H1 (cell line): ENCODE data around the gene NEK3. TPM values are rescaled to one million over a fixed set of nuclear protein-coding genes. Genes with fewer than 3 reads are reported as not detected.

ENCODE experiments used
- GABPA ChIP-seq: IDR thresholded peaks from 2 replicates; pipeline ENCODE4 v1.6.1; 2011; ENCODE audit warnings: mild to moderate bottlenecking, low read length, moderate library complexity, borderline replicate concordance; ENCODE audit not compliant: insufficient read depth
- HDAC2 ChIP-seq, 2 experiments: fragments of 300-600 bp in 1 of 2; sonication (generic) in 1 of 2; IDR thresholded peaks; 2 replicates each; pipeline ENCODE4 v1.6.1; 2011 to 2012; ENCODE audit warnings: low read depth in 2 of 2, low read length in 2 of 2, mild to moderate bottlenecking in 2 of 2, moderate library complexity in 2 of 2, borderline replicate concordance in 1 of 2, inconsistent platforms in 1 of 2
- KDM4A ChIP-seq: IDR thresholded peaks from one replicate; pipeline ENCODE4 v1.7.1; 2012; ENCODE audit warnings: low read depth, mild to moderate bottlenecking, moderate library complexity, low read length, inconsistent platforms; ENCODE audit not compliant: severe bottlenecking
- MAFK ChIP-seq: IDR thresholded peaks from 2 replicates; pipeline ENCODE4 v1.6.1; 2012; ENCODE audit warnings: low read depth, mild to moderate bottlenecking, improper control_type of control experiment, low read length
- RFX5 ChIP-seq: IDR thresholded peaks from 2 replicates; pipeline ENCODE4 v1.6.1; 2011; ENCODE audit warnings: low read depth, low read length, improper control_type of control experiment, borderline replicate concordance
- polyA plus RNA-seq, 7 experiments: library from polyadenylated mRNA; depleted of rRNA in 3 of 7; stranded (reverse) in 5 of 7; unstranded in 2 of 7; fragments of >200 nt in 5 of 7; fragments of 200-250 nt in 2 of 7; gene quantifications; 1 replicate in 5 of 7; 2 replicates in 1 of 7; 4 replicates in 1 of 7; pipeline versions ENCODE4 v1.2.1 to v1.2.3, GENCODE V29; 2011 to 2013; ENCODE audit warnings: missing spikeins in 2 of 7, mixed read lengths in 2 of 7
- total RNA-seq: library from RNA; stranded (reverse); fragmentation: NEBNext Ultra II Directional; extraction: Animal tissue kit (Norgen Biotek cat#: 25700); gene quantifications from 2 replicates; pipeline ENCODE4 v1.2.1, GENCODE V29; 2021

The NEK3 gene
- total and polyA plus RNA-seq, 2 of the 8 experiments (the other 6 are each of a cell fraction or from before 2014, with no cell fraction given): 11.4 to 26.0 TPM

DNA sequence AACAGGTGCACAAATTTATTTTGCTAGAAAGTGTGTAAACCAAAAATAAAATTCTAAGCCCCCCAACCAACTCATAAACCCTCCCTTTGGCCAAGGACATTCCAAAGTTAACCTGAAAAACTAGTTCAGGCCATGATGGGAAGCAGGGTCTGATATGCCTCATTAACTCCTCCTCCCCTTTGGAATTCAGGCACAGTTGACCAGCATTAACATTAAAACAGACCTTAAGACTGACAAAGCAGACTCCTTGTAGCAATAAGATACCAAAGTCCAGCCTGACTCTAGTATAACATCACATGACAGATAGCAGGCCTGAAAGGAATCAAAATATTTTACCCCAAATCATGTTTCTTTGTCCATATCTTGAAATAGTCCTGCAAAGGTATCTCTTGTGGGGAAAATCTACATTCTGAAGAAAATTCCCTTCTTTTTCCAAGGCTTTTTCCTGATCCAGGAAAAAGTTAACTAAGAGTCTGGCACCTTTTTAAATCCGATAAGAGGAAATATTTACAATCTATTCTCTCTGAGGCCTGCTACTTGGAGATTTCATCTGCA lies 50.2 kb downstream of the NEK3 start (continued):
- TF ChIP-seq MAFK (no peak), GABPA (no peak), KDM4A (no peak), RFX5 (no peak), HDAC2 (IDR thresholded peaks at IDR 0.05; ENCODE audit: borderline replicate concordance in 1 of 2, low read depth in 2 of 2, low read length in 2 of 2) (no peak)
